ENCODE data around the gene GREB1L.

Gene GREB1L

GRCh38 chr18:21242141-21242779 is at the start of gene GREB1L:
TSS of gene GREB1L (plus strand) at chr18:21242232. CDS start at chr18:21383519, 141,287 bp downstream.
- Histone ChIP-seq H3K36me3 (replicated peaks; ENCODE audit: low read depth, low read length) (no peaks in the 10 kb centered on the region), H4K20me1 (ENCODE audit: insufficient read depth, low read length) (no peaks in the 10 kb centered on the region), H2AFZ (ENCODE audit: low read depth, low read length) (no peak within 1 kb of the TSS), H3K9ac (ENCODE audit: low read length) (no peak within 1 kb of the TSS), H3K4me2 (ENCODE audit: low read length) (no peak within 1 kb of the TSS), H3K79me2 (ENCODE audit: low read length) (no peaks in the 10 kb centered on the region), H3K27ac (ENCODE audit: low read length) (no peak within 1 kb of the TSS), H3K27me3 (ENCODE audit: low read depth, low read length) (no peaks in the 10 kb centered on the region), H3K9me3 (ENCODE audit: insufficient read depth, low read length) (no peaks in the 10 kb centered on the region), H3K4me1 (ENCODE audit: low read length) (no peaks in the 10 kb centered on the region), H3K4me3 (ENCODE audit: low read length) (no peak within 1 kb of the TSS)
- no peak for TF ChIP-seq EZH2phosphoT487 (IDR thresholded peaks at IDR 0.05; ENCODE audit: low read depth)
- TF ChIP-seq, protein P1, sequence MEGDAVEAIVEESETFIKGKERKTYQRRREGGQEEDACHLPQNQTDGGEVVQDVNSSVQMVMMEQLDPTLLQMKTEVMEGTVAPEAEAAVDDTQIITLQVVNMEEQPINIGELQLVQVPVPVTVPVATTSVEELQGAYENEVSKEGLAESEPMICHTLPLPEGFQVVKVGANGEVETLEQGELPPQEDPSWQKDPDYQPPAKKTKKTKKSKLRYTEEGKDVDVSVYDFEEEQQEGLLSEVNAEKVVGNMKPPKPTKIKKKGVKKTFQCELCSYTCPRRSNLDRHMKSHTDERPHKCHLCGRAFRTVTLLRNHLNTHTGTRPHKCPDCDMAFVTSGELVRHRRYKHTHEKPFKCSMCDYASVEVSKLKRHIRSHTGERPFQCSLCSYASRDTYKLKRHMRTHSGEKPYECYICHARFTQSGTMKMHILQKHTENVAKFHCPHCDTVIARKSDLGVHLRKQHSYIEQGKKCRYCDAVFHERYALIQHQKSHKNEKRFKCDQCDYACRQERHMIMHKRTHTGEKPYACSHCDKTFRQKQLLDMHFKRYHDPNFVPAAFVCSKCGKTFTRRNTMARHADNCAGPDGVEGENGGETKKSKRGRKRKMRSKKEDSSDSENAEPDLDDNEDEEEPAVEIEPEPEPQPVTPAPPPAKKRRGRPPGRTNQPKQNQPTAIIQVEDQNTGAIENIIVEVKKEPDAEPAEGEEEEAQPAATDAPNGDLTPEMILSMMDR (IDR thresholded peaks at IDR 0.05; ENCODE audit: low read depth, low read length): no peak

GRCh38 chr18:21192308-21192624 is 49.8 kb upstream of the GREB1L start:
- peaks cover 7% of the 10 kb centered on the region; the same call in 1 of the 2 replicates for H3K27me3 ChIP-seq (ENCODE audit: low read depth, low read length)
- H3K27ac ChIP-seq (ENCODE audit: low read length): no peak overlapping the region
- H3K4me2 ChIP-seq (ENCODE audit: low read length): no peak overlapping the region
- no peak for TF ChIP-seq EZH2phosphoT487 (IDR thresholded peaks at IDR 0.05; ENCODE audit: low read depth)
- TF ChIP-seq, protein P1 (IDR thresholded peaks at IDR 0.05; ENCODE audit: low read depth, low read length): no peak
- no peaks in the 10 kb centered on the region for H3K36me3 ChIP-seq (replicated peaks; ENCODE audit: low read depth, low read length)
- peaks cover 3% of the 10 kb centered on the region; the same call in 1 of the 2 replicates for H3K4me1 ChIP-seq (ENCODE audit: low read length)
- no peaks in the 10 kb centered on the region for H3K79me2 ChIP-seq (ENCODE audit: low read length)
- no peaks in the 10 kb centered on the region for H3K9me3 ChIP-seq (ENCODE audit: insufficient read depth, low read length)
- no peak overlapping the region for H3K4me3 ChIP-seq (ENCODE audit: low read length)
- no peak overlapping the region for H3K9ac ChIP-seq (ENCODE audit: low read length)
- H4K20me1 ChIP-seq (ENCODE audit: insufficient read depth, low read length): no peaks in the 10 kb centered on the region
- no peak overlapping the region for H2AFZ ChIP-seq (ENCODE audit: low read depth, low read length)

- H3K79me2 ChIP-seq (ENCODE audit: low read length): no peaks in the 10 kb centered on the region
Observed at GRCh38 chr18:21194871-21195771, 46.9 kb upstream of the GREB1L start.

More at GRCh38 chr18:21194871-21195771, 46.9 kb upstream of the GREB1L start:
- Histone ChIP-seq H4K20me1 (ENCODE audit: insufficient read depth, low read length) (no peaks in the 10 kb centered on the region), H3K4me1 (ENCODE audit: low read length) (peaks cover 3% of the 10 kb centered on the region; the same call in 1 of the 2 replicates), H3K27me3 (ENCODE audit: low read depth, low read length) (peaks cover 12% of the 10 kb centered on the region), H3K27ac (ENCODE audit: low read length) (no peak overlapping the region), H2AFZ (ENCODE audit: low read depth, low read length) (peak overlapping the region; percentile 37; the same call in 1 of the 2 replicates), H3K9me3 (ENCODE audit: insufficient read depth, low read length) (no peaks in the 10 kb centered on the region), H3K36me3 (replicated peaks; ENCODE audit: low read depth, low read length) (no peaks in the 10 kb centered on the region), H3K4me2 (ENCODE audit: low read length) (peak overlapping the region; percentile 52), H3K4me3 (ENCODE audit: low read length) (peak overlapping the region; percentile 32; the same call in 1 of the 2 replicates), H3K9ac (ENCODE audit: low read length) (no peak overlapping the region)
- TF ChIP-seq, protein P1 (IDR thresholded peaks at IDR 0.05; ENCODE audit: low read depth, low read length): peak; percentile 90
- TF ChIP-seq EZH2phosphoT487 (IDR thresholded peaks at IDR 0.05; ENCODE audit: low read depth): no peak

Measured in OCI-LY3 (cell line).